NOMO-1 treated with dmso at 0.1 percent for 144 hours (cell line): ENCODE data around the gene NCBP1.
"Not testable (repeated sequence)": the region's sequence is repeated elsewhere in the genome, so short reads cannot be mapped to it uniquely, and the experiment has no call there.

ENCODE experiments used
- DNase-seq: peaks from one replicate; lab custom pipeline; 2025; ENCODE audit not compliant: unreplicated experiment; lab: John Stamatoyannopoulos, UW

NCBP1 gene, protein sequence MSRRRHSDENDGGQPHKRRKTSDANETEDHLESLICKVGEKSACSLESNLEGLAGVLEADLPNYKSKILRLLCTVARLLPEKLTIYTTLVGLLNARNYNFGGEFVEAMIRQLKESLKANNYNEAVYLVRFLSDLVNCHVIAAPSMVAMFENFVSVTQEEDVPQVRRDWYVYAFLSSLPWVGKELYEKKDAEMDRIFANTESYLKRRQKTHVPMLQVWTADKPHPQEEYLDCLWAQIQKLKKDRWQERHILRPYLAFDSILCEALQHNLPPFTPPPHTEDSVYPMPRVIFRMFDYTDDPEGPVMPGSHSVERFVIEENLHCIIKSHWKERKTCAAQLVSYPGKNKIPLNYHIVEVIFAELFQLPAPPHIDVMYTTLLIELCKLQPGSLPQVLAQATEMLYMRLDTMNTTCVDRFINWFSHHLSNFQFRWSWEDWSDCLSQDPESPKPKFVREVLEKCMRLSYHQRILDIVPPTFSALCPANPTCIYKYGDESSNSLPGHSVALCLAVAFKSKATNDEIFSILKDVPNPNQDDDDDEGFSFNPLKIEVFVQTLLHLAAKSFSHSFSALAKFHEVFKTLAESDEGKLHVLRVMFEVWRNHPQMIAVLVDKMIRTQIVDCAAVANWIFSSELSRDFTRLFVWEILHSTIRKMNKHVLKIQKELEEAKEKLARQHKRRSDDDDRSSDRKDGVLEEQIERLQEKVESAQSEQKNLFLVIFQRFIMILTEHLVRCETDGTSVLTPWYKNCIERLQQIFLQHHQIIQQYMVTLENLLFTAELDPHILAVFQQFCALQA

DNA sequence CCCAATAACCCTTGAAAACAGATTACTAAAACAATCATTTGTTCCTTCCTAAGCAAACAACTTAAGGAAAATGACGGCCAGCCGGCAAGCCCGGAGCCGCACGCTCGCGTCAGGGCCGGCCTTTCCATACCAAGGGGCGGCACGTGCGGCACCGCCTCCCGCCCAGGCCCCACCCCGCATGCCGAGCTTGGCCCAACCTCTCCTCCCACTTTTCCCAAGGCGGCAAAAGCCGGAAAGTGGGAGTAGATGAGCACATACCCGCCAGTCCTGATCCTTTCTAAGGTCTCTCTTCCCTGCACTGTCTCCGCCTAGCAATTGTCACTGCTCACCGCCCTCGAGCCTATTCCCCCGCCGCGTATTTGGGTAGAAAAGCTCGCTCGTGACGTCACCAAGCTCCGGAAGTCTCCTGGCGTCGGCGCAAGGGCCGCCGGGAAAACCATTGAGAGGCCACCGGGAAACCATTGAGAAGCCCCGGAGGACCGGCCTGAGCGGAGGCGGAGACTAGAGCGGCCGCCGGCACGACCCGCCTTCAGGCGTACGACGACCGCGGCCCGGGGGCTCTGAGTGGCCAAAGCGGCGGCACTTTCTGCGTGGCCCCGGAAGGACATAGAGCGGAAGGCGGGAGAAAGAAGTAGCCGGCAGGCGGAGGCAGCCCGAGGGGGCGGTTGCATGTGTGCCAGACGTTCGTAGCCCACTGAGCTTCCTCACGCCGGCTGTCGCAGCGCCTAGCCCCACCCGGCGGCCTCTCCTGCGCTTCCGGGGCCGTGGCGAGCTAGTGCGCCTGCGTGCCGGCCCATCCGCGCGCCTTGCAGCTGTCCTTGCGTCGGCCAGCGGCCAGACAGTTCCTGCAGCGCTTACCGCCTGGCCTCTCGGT is at the start of gene NCBP1, which contains the start of gene TSTD2:
NCBP1 (plus strand) TSS at position 837 of the 874 bp plus-strand sequence. CDS start 61 bp downstream, outside the sequence.
TSTD2 (minus strand) TSS at position 384 of the 874 bp plus-strand sequence. CDS start 5,806 bp downstream, outside the sequence.
- DNase-seq, result peak; percentile 99

DNA sequence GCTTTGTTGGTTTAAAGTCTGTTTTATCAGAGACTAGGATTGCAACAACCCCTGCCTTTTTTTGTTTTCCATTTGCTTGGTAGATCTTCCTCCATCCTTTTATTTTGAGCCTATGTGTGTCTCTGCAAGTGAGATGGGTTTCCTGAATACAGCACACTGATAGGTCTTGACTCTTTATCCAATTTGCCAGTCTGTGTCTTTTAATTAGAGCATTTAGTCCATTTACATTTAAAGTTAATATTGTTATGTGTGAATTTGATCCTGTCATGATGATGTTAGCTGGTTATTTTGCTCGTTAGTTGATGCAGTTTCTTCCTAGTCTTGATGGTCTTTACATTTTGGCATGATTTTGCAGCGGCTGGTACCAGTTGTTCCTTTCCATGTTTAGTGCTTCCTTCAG is 48.8 kb upstream of the NCBP1 start:
- DNase-seq, result not testable (repeated sequence)

DNA sequence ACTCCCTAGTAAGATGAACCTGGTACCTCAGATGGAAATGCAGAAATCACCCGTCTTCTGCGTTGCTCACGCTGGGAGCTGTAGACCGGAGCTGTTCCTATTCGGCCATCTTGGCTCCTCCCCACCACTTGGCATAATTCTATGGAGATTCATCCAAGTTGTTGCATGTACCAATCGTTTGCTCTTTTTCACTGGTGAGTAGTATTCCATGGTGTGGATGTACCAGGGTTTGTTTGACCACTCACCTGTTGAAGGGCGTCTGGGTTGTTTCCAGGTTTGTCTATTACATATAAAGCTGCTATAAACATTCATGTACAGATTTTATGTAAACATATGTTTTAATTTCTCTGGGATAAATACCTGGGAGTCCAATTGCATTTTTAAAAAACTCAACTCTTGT is 46.7 kb upstream of the NCBP1 start:
- DNase-seq, result not testable (repeated sequence)

DNA sequence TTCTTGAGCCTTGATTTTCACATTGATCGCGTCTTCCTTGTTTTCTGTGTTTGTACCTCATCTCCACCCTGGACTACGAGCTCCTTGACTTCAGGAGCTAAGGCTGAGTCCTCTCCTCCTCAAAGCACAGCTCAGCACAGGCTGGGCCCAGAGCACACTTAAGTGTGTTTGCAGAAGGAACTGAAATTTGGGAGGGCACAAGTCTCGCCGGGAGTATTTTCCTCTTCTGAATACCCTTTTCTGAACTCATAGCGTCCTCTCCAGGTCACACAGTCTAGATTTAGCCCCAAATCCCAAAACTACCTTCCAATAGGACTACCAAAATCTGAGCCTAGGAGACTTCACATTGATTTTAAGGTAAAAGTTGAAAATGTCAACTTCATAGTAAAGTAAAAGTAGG is 42.1 kb upstream of the NCBP1 start:
- no peak for DNase-seq

DNA sequence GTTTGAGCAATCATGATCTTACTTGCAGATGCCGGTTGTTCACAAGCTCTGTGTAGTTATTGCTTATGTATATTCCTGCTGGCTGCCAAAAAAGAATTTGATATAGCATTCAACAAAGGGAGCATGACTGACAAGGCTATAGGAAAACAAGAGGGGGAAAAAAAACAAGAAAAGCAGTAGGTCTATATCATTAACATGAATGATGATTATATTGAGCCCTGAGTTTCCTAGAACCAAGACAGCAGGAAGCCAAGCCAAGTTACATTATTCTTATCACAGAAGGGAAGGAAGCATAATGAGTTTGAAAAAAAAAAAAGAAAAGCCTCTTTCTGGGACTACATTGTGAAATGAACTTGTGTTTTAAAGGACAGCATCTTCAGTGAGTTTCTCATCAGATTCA is 41.5 kb upstream of the NCBP1 start:
- DNase-seq, result no peak

DNA sequence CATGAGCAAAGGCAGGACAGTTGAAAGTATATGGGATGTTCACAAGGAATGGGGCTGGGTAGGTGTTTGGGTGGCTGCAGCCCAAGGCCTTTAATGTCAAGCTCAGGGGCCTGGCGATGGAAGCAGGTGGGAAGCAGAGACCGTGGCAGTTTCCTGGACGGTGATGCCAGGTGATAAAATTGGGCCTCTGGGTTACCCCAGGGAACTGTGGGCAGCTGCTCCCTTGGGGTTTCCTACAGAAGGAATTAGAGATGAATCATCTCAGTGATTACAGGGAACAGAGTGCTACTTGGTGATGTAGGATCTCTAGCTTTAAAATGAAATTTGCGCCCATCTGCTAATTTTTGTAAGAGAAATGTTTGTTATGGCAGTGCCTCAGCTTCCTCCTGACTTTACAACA is 39.7 kb upstream of the NCBP1 start:
- DNase-seq, result no peak

DNA sequence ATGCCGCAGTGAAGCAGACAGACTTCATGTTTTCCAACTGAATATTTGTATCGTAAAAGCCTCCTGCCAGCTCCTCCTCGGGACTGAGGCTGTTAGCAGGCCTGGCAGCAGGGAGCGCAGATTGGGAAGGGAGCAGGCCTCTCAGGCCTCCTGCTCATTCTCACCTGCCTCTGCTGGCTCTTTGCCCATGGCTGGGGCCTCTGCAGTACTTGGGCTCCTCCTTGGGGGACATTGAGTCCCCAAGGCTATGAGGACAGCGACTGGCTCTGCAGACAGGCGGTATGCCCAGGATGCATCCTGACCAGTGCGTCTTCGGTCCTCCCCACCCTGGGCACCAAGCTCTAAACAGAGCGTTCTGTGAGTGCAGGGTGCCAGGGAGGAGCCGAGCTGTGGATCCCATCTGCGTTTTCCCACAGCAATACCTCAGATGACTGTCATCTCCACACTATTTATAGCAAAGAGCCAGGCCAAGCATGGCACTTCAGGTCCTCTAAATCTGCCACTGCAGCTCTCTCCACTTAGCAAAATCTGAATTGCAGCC is 39.2 kb upstream of the NCBP1 start:
- no peak for DNase-seq

DNA sequence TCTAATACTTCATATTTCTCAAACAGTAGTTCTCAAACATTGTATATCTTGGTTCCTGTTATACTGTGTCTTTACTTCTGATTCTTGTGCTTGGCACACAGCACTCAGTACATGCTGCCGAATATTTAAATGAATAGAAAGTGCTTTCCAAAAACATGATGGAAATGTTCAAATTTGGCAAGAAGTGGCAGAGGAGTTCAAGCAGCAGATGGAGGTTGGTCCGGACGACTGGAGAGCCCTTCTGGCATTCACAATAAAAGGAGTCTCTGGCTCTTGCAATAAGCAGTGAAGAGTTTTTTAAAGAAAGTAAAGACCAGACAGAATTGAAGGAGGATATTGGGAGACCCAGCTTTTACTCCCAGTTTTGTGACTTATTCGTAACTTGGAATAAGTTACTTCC is 36.7 kb upstream of the NCBP1 start:
- DNase-seq, result no peak

DNA sequence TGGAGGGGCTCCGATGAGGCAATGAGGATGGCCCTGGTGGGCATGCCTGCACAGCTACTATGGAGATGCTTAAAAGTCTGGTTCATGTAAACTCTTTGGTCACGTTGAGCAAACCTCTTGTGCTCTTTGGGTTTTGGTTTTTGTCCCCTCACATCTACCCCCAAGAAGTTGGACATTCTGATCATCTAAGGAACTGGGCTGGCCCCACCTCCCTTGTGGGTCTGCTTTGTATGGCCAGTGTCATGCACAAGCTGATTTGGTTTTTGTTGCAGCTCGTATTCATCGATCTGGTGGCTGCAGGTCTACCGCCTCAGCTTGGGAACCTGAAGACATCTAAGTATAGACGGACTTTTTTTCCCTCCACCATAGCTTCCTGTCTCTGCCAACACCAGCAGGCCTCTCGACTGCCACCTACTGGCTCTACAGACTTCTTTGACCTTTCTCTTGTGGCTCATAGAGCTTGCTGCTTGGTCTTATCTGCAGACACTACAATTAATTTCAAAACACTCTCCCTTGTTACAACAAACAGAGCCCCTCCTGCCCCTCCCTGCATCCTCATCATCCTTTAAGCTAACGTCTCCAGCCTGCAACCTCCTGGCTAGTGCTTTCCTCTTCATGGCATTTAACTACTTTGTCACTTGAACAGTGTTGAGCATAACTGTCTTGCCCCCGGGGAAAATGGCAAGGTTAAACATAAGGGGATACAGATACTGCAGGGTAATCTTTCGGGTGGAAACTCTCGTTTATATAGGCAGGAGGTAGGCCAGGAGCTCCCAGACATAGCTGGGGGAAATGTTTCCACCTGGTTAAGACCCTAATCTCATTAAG is 34.9 kb upstream of the NCBP1 start:
- peak; percentile 60 for DNase-seq

DNA sequence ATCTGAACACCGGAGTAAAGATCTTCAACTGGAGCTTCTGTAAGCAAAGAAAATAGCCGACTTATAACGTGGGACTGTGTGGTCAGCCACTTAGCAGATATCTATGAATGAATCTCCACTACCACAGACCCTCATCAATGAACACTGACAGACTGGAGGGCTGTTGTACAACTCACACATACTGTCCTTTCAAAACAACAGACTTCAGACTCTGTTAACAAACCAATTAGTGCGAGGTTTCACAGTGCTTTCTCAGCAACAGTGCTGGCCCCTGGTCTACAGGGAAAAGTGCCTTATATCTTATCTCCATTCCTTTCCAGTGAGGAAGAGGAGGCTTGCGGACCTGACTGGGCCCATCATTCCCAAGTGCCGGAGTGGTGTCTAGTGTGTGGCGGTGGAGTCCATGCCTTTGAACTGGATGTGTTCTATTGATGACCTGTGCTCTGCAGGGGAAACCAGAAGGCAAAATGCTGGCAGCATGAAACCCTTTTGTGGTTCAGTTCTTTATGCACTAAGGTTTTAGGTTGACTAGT is 34.2 kb upstream of the NCBP1 start:
- DNase-seq, result no peak

DNA sequence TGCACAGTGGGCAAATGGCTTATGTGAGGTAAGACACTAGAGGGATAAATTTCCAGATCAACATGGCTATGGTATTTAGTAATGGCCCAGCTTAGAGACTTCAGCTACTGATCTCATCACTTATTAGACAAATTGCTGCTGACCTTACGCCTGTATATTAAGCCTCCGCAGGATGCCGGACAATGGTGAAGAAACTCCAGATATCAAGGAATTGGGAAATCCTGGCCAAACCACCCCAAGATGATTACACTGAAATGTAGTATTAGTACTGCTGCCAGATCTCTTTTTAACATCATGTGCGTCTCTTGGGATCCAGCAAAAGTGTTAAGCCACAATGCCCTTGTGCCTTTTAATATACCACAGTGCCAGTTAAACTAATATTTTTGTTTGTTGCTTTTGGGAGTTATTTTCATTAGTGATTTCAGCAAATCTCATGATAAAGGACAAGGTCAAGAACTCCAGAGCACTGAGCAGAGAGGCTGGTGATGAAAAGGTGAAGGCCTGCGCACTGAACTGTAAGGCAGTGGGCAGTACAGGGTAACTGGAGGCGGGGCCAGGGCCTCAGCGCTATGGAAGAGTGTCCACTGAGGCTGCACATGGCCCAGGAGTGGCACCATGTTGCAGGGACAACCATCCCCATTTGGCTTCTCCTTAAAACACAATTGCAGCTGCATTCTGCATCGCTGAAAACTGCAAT is 32.9 kb upstream of the NCBP1 start:
- no peak for DNase-seq

DNA sequence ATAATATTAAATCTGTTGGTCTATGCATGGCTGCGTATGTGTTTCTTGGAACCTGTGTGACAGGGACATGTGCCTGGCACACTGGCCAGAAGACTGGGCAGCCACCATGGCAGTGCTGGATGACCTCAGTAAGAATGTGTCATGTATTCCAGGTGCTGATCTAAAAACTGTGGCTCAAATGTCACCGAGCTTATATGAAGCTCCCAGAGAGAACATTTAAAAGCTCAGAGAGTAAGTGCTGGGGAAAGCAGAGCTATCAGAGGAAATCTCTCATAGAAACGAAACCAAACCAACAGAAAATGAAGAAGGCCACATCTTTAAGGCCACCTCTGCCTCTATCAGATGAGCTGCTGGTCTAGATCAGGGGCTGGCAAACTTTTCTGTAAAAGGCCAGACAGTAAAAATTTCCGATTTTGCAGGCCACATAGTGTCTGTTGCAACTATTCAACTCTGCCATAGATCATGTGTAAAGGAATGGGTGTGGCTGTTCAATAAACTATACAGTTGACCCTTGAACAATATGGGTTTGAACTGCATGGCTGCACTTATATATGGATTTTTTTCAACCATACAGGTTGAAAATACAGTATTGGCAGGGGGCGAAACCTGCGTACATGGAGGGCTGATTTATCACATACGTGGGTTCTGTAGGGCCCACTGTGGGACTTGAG is 32.3 kb upstream of the NCBP1 start:
- no peak for DNase-seq

DNA sequence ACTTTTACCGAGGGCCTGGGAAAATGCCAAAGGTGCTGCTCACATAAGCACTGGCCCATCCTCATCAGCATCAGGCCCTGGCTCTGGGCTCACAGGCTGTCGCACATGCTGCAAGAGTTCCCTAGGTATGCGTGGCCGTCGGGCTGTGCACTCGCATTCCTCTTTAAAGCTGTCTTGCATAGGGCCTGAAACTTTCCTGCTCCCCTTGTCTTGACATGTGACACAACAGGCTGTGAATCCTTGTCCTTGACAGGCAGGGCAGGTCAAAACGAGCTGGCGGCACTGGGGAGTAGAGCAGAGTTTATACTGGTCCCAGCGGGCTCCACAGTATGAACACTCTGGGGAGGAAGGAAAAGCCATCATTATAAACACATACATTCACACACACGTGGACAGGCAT is 31.2 kb upstream of the NCBP1 start:
- no peak for DNase-seq

DNA sequence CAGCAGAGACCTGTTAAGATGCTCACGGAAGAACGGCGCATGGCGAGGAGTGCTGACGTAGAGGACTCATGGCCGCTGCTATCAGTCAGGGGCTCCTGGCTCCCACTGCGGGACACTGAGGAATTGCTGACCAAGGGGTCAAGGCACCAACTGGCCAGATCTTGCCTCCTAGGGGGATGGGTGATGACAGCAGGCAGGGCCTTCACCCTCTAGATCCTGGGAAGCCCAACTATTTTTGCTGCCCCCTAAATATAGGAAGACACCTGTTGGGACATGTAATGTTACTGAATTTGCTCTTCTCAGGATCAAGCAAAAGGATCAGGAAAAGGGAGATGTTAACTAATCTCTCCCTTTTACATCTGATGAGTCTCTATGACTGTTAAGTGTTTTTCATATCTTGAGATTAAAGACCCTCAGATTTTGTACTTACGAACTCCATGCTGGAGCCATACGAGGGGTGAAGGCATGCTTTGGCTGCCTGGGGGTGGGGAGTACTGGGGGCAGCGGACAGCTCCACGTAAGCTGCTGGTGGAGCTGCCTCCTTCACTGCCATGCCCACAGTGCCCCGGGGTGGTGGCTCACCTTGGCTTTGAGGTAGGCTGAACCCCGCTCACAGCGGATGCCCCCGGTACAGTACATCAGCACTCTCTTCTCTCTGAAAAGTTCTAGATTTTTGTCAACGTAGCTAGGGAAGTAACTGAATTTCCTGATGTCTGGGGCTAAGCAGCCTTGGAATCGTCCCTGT is 28.5 kb upstream of the NCBP1 start:
- DNase-seq, result no peak

DNA sequence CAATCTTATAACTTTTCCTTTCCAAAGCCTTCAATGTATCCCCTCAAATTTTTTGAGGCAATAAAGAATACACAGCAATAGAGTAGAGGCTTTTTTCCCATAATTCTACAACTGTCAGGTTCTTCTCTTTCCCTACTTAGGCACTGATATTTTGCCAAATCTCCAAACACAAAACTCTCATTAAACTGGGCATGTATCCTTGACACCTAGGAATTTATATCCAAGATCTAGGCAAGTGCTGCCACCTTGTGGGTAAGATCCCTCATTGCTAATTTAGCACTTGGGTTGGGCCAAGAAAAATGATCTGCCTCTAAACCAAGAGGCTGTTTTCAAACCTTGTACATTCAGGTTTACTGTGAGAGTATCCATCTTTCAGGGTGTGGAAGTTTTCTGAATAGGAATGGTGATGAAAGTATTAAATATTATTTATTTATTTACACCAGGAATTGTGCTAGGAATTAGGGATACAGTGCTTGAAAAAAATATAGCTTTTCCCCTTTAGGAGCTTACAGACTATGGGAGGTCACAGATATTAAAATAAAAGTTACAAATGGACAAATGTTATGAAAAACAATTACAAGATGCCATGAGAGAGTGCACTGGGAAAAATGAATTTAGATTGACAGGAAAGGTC is 18.1 kb upstream of the NCBP1 start:
- DNase-seq, result peak; percentile 21

DNA sequence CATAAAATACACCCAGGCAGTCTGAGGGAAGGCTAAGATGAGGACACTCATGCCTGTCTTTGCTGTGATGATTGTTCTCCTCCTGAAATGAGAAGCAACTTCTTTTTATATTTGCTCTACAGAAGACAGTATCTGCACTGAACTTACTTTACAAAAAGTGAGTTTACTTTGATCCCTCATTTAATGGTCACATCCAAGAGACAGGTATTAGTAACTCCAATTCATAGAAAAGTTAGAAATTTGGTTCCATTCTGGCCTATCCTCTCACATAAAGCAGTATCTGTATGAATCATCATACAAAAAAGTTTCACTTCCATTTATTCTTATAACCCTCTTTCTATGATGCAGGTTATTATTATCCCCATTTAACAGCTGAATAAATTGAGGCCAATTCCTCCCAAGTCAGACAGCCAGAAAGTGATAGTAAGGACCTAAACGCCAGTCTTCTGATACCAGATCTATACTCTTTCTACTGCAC is 15.6 kb upstream of the NCBP1 start:
- DNase-seq, result no peak

DNA sequence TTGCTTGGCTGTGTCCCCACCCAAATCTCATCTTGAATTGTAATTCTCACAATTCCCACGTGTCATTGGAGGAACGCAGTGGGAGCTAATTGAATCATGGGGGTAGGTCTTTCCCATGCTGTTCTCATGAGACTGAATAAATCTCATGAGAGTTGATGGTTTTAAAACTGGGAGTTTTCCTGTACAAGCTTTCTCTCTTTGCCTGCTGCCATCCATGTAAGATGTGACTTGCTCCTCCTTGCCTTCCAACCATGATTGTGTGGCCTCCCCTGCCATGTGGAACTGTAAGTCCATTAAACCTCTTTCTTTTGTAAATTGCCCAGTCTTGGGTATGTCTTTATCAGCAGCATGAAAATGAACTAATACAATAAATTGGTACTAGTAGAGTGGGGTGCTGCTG is 13.6 kb upstream of the NCBP1 start:
- not testable (repeated sequence) for DNase-seq
